GM18861 (cell line): ENCODE results near the gene XKR3.
"Not testable (repeated sequence)": the region's sequence is repeated elsewhere in the genome, so short reads cannot be mapped to it uniquely, and the experiment has no call there.

Experiments used
- ATAC-seq: cut with Tn5 transposase; IDR thresholded peaks from one replicate; pipeline ENCODE4 v1.9.1; 2021; ENCODE audit not compliant: unreplicated experiment

The XKR3 gene

GRCh38 chr22:16806401-16806800 is 18.8 kb downstream of the XKR3 start:
- no peak for ATAC-seq

- ATAC-seq, result no peak
These were observed 20.3 kb downstream of the XKR3 start for GRCh38 chr22:16804882-16805281.

DNA sequence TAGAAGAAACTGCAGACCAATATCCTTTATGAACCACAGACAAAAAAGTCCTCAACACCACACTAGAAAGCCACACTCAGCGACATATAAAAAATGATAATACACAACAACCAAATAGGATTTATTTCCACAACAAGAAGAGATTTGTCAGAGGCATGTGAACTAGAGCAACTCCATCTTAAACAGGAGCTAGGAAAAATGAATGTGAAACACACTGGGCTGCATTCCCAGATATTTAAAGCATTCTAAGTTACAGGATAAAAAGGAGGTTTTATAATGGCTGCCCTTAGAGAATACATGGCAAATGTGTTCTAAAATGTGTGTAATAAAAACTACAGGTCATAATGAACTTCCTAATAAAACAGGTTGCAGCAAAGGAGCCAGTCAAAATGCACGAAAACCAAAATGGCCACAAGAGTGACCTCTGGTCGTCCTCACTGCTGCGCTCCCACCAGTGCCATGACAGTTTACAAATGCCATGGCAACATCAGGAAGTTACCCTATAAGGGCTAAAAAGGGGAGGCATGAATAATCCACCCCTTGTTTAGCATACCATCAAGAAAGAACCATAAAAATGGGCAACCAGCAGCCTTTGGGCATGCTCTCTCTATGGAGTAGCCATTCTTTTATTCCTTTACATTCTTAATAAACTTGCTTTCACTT is 21.8 kb downstream of the XKR3 start:
- ATAC-seq, result no peak

- no peak for ATAC-seq
These were observed 23.6 kb downstream of the XKR3 start for GRCh38 chr22:16801571-16801970.

DNA sequence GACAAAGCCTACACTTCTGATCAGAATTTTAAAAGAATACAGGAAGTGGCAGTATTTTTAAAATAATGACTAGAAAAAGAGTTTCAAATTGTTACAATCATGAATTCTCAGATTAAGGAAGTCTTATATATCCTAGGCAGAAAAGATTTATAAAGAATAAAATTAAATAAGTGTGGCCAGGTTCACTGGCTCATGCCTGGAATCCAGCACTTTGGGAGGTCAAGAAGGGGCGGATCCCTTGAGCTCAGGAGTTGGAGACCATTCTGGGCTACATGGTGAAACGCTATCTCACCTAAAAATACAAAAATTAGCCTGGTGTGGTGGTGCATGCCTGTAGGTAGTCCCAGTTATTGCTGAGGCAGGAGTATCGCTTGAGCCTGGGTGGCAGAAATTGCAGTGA is 24.1 kb downstream of the XKR3 start:
- no peak for ATAC-seq

DNA sequence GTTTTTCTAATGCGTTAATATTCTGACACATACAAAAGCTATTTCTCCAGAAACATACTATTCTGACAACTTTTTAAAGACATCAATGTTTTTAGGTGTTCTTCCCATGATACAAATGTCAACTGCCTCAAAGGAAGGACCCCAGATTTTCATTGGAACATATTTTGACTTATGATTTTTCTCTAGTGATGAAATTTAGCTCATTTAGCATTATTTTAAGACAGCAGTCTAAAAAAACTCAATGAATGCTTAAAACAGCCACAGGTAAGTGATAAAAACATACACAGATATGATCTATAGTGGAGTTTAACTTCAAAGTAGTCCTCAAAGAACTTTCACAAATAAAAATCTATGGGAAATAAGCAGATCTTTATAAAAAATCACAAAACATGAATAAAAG is 24.9 kb downstream of the XKR3 start:
- no peak for ATAC-seq

GRCh38 chr22:16795504-16795903 is 29.7 kb downstream of the XKR3 start:
- not testable (repeated sequence) for ATAC-seq

DNA sequence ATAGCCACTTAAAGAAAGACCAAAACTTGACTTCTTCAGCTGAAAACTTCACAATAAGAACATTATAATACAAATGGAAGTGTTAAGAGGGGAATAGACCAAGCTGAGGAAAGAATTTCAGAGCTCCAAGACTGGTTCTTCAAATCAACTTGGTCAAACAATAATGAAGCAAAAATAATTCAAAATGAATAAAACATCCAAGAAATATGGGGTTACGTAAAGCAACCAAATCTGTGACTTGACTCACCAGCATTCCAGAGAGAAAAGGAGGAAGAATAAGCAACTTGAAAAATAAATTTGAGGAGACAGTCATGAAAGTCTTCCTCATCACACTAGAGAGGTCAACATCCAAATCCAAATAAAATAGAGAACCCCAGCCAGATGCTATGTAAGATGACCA is 31.4 kb downstream of the XKR3 start:
- ATAC-seq, result no peak

DNA sequence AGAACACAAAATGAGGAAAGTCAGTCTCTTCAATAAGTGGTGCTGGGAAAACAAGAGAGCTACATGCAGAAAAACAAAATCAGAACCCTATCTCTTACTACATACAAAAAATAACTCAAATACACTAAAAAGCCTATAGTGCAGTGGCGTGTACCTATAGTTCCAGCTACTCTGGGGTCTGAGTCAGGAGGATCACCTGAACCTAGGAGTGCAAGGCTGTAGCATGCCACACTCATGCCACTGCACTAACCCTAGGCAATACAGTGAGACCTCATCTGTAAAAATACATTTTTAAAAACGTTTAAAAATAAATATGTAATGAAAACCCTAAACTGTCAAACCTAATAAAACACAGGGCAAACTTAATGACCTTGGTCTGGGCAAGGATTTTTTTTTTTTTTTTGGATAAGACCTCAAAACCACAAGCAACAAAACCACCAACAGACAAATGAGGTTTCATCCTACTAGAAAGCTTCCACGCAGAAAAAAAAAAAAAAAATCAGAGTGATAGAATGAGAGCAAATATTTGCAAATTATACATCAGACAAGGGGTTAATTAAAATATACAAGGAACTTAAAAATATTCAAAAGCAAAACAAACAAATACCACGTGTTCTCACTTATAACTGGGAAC is 35.2 kb downstream of the XKR3 start:
- ATAC-seq, result no peak

GRCh38 chr22:16783930-16784354 is 41.3 kb downstream of the XKR3 start:
- no peak for ATAC-seq

DNA sequence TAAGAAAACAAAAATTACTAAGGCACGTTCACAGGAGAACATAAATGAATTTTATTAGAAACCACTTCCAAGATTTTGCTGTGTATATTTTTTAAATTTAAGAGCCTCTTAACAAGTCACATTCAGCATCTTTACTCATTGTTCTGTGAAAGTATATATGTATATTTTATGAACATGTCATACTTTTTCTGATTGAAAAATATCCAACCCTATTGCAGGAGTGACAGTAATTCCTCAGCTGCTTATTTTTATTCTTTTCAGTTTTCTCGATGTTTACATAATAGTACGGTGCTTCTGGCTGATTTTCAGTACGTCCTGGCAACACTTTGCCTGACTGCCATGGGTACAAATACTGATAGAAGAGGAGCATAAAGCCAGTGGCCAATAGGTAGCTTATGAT is 41.8 kb downstream of the XKR3 start:
- no peak for ATAC-seq

DNA sequence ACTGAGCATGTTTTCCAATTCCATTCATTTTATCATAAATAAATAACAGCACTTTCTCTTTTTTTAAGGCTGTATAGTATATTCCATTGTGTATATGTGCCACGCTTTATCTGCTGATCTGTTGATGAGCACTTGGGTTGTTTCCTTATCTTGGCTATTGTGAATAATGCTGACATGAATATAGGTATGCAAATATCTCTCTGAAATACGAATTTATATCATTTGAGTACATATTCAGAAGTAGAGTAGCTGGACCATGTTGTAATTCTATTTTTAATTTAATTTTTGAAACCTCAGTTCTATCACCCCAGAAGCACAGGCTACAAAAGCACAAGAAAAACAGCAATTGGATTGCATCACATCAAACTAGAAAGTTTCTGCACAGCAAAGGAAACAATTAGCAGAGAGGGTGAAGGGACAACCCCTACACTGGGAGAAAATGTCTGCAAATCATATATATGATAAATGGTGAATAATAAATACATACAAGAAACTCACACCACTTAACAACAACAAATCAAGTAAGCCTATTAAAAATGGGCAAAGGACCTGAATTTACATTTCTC is 43.4 kb downstream of the XKR3 start:
- no peak for ATAC-seq

DNA sequence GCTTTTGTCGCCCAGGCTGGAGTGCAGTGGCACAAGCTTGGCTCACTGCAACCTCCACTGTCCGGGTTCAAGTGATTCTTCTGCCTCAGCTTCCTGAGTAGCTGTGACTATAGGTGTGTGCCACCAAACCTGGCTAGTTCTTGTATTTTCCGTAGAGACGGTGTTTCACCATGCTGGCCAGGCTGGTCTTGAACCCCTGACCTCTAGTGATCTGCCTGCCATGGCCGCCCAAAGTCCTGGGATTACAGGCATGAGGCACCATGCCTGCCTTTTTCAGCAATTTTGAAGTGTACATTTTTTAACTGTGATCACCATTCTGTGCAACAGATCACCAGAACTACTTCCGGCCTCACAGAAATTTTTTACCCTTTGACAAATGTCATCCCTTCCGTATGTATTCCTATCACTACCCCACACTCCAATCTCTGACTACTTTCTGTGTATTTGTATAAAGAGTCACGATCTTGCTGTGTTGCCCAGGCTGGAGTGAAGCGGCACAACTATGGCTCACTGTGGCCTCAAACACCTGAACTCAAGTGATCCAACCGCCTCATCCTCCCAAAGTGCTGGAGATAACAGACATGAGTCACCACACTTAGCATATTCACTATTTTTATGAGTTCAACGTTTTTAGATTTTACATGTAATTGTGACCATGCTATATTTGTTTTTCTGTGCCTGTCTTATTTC is 44.0 kb downstream of the XKR3 start:
- ATAC-seq, result no peak

- ATAC-seq, result no peak
These were observed 47.8 kb downstream of the XKR3 start for GRCh38 chr22:16777284-16777924.

DNA sequence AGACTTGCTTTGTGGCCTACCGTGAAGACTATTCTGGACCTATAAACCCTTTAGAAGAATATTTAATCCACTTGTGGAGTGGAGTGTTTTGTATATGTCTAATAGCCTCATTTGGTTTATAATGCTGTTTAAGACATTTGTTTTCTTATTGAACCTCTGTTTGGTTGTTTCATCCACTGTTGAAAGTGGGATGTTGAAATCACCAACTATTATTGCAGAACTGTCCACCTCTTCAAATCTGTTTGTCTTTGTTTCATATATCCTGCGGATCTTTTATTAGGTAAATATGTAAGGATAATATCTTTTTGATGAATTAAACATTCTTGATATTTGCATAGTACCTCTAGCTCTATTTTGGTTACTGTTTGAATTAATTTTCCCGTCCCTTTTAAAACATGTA is 49.1 kb downstream of the XKR3 start:
- ATAC-seq, result no peak

GRCh38 chr22:16774911-16775500 is 50.2 kb downstream of the XKR3 start:
- ATAC-seq, result no peak

- not testable (repeated sequence) for ATAC-seq
These were observed 53.6 kb downstream of the XKR3 start for GRCh38 chr22:16771569-16771968.

GRCh38 chr22:16767927-16768326 is 57.3 kb downstream of the XKR3 start:
- not testable (repeated sequence) for ATAC-seq

DNA sequence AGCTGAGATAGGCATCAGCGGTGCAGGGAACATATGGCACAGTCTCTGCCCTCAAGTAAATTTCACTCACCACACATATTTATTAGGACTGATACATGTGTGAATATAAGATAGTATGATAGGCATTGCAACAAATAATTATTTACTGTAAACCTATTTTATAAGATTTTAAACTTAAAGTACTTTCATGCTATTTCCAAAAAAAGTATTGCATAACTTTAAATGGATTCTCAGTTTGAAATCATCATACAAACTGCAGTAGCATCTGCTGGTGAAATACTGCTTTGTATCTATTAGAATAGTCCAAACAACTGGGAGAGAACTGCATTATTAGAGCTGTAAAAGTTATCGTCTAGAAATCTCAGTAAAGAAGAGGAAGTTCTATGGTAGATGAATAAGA is 63.0 kb downstream of the XKR3 start:
- not testable (repeated sequence) for ATAC-seq

DNA sequence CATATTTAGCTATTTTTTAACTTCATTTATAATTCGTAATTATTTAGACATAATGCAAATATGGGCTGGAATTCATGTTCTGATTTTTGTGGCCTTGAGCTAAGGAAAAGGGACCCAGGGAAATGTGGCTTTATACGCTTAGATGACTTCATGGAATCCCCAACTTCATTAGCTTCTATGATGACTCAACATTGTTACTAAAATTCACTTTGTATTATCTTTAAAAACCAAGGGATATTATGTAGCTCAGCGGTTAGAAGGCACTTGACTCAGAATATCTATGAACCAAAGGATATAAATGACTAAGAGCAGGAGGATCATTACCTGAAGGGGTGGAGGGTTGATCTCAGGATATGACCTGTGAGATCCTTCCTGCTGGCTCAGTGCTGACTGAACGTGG is 64.8 kb downstream of the XKR3 start:
- not testable (repeated sequence) for ATAC-seq

GRCh38 chr22:16749282-16749681 is 75.9 kb downstream of the XKR3 start:
- not testable (repeated sequence) for ATAC-seq
